Dermis microvascular lymphatic vessel endothelial cell (primary cell): ENCODE results near the gene CD79B. TPM values are rescaled to one million over a fixed set of nuclear protein-coding genes. Genes with fewer than 3 reads are reported as not detected.

Source experiments
- DNase-seq, 2 donors: peaks; one replicate each; pipeline versions ENCODE4 v3.0.0 to v3.0.0-alpha.2; 2010; ENCODE audit warnings: low read depth in 2 of 2
- total RNA-seq: library from RNA; depleted of rRNA; stranded (reverse); fragments of >200 nt; gene quantifications from 2 replicates; pipeline ENCODE4 v1.2.1, GENCODE V29; 2014

The CD79B gene
- total RNA-seq, 1 donor from 2014 or later: 3.0 TPM

GRCh38 chr17:63954402-63955063 is 22.4 kb upstream of the CD79B start:
- no peak for DNase-seq

GRCh38 chr17:63950940-63951907 is 19.1 kb upstream of the CD79B start:
- DNase-seq: no peak

GRCh38 chr17:63949576-63950250 is 17.6 kb upstream of the CD79B start:
- DNase-seq: no peak

- no peak for DNase-seq
Measured at GRCh38 chr17:63948521-63948920, 16.4 kb upstream of the CD79B start.

- DNase-seq: no peak
Measured at GRCh38 chr17:63947711-63948330, 15.7 kb upstream of the CD79B start.

GRCh38 chr17:63946440-63947363 is 14.6 kb upstream of the CD79B start:
- DNase-seq: peak; percentile 20 to 46

- DNase-seq: no peak
Measured at GRCh38 chr17:63945784-63946439, 13.8 kb upstream of the CD79B start.

- DNase-seq: no peak
Measured at GRCh38 chr17:63944736-63945499, 12.8 kb upstream of the CD79B start.

- no peak for DNase-seq
Measured at GRCh38 chr17:63943745-63944144, 11.6 kb upstream of the CD79B start.

GRCh38 chr17:63942309-63942985 is 10.3 kb upstream of the CD79B start:
- DNase-seq: no peak

- DNase-seq: no peak
Measured at GRCh38 chr17:63941751-63942150, 9.6 kb upstream of the CD79B start.

GRCh38 chr17:63941162-63941561 is 9.0 kb upstream of the CD79B start:
- DNase-seq: no peak

- DNase-seq: no peak
Measured at GRCh38 chr17:63940584-63940983, 8.5 kb upstream of the CD79B start.

- no peak for DNase-seq
Measured at GRCh38 chr17:63939884-63940283, 7.8 kb upstream of the CD79B start.

- no peak for DNase-seq
Measured at GRCh38 chr17:63939401-63939800, 7.3 kb upstream of the CD79B start.

GRCh38 chr17:63937920-63938319 is 5.8 kb upstream of the CD79B start:
- no peak for DNase-seq

- no peak for DNase-seq
Measured at GRCh38 chr17:63937319-63937718, 5.2 kb upstream of the CD79B start.

GRCh38 chr17:63934183-63935112 is 2.3 kb upstream of the CD79B start:
- no peak for DNase-seq
